K562 (cell line): ENCODE measurements around the gene ATL2. TPM values are rescaled to one million over a fixed set of nuclear protein-coding genes. Genes with fewer than 3 reads are reported as not detected.

Experiments
- C11orf30 ChIP-seq: fragments of 450-650 bp; IDR thresholded peaks from 2 replicates; pipeline ENCODE4 v1.6.1; 2016; ENCODE audit warnings: low read depth, mild to moderate bottlenecking
- CTCFL ChIP-seq: IDR thresholded peaks from 2 replicates; pipeline ENCODE4 v1.6.1; 2011; ENCODE audit warnings: borderline replicate concordance, low read depth, mild to moderate bottlenecking, moderate library complexity, low read length; ENCODE audit not compliant: insufficient read depth, poor library complexity, severe bottlenecking
- DLX4 ChIP-seq: fragments of 250-450 bp; sonication (Bioruptor Pico); IDR thresholded peaks from 2 replicates; pipeline ENCODE4 v1.6.1; 2021; ENCODE audit warnings: mild to moderate bottlenecking
- IRF9 ChIP-seq: fragments of 450-650 bp; IDR thresholded peaks from 2 replicates; pipeline ENCODE4 v1.6.1; 2016; ENCODE audit warnings: missing biosample characterization, missing genetic modification characterization
- MAFK ChIP-seq: IDR thresholded peaks from 2 replicates; pipeline ENCODE4 v1.6.1; 2011; ENCODE audit warnings: low read length, improper control_type of control experiment
- MAX ChIP-seq: sonication (generic); formaldehyde crosslinking; IDR thresholded peaks from 2 replicates; pipeline ENCODE4 v1.9.0; 2022; ENCODE audit warnings: mild to moderate bottlenecking, missing genetic modification reagents
- MTA1 ChIP-seq: fragments of 450-650 bp; IDR thresholded peaks from 2 replicates; pipeline ENCODE4 v1.6.1; 2017; ENCODE audit warnings: borderline replicate concordance
- MYNN ChIP-seq, 2 experiments: sonication (generic); formaldehyde crosslinking in 1 of 2; IDR thresholded peaks; 2 replicates each; pipeline versions ENCODE4 v1.5.0 to v1.6.1; 2016 to 2020; ENCODE audit warnings: antibody characterized with exemption in 1 of 2, missing genetic modification reagents in 1 of 2
- NCOA4 ChIP-seq: fragments of 450-650 bp; IDR thresholded peaks from 2 replicates; pipeline ENCODE4 v1.6.1; 2018; ENCODE audit warnings: mild to moderate bottlenecking; ENCODE audit not compliant: partially characterized antibody
- OTX1 ChIP-seq: fragments of 450-650 bp; formaldehyde crosslinking; IDR thresholded peaks from 2 replicates; pipeline ENCODE4 v1.4.0; 2022; ENCODE audit warnings: mild to moderate bottlenecking
- SIN3A ChIP-seq, 2 experiments: fragments of 150-350 bp in 1 of 2; IDR thresholded peaks; 2 replicates each; pipeline ENCODE4 v1.6.1; 2011 to 2016; ENCODE audit warnings: borderline replicate concordance in 2 of 2, low read depth in 2 of 2, low read length in 2 of 2, mild to moderate bottlenecking in 2 of 2, moderate library complexity in 2 of 2; ENCODE audit not compliant: control insufficient read depth in 1 of 2
- ZNF436 ChIP-seq: fragments of 250-450, 450-650 bp; sonication (Bioruptor Pico); formaldehyde crosslinking; IDR thresholded peaks from 2 replicates; pipeline ENCODE4 v1.7.0; 2020; ENCODE audit warnings: mild to moderate bottlenecking
- ZNF609 ChIP-seq: sonication (generic); formaldehyde crosslinking; IDR thresholded peaks from 2 replicates; pipeline ENCODE4 v1.8.1; 2023; ENCODE audit warnings: missing genetic modification reagents, mild to moderate bottlenecking, borderline replicate concordance
- polyA plus RNA-seq, 8 experiments: library from polyadenylated mRNA; depleted of rRNA in 4 of 8; stranded (reverse) in 5 of 8; unstranded in 3 of 8; fragments of >200 nt; fragmentation: Nextera tagmentation in 2 of 8; fragmentation: Illumina TruSeq in 1 of 8; extraction: Ambion mirVana in 2 of 8; extraction: Trizol in 1 of 8; gene quantifications; 2 replicates each; pipeline versions ENCODE4 v1.2.1 to v1.2.3, GENCODE V29; 2011 to 2014; ENCODE audit warnings: inconsistent platforms in 1 of 8, missing spikeins in 1 of 8
- total RNA-seq, 7 experiments: library from RNA; depleted of rRNA in 6 of 7; stranded (reverse); fragments of >200 nt in 6 of 7; fragmentation: Illumina TruSeq in 2 of 7; extraction: Trizol in 2 of 7; gene quantifications; 2 replicates each; pipeline versions ENCODE4 v1.2.1 to v1.2.3, GENCODE V29; 2011 to 2021; ENCODE audit warnings: low replicate concordance in 1 of 7

The ATL2 gene
- total and polyA plus RNA-seq, 9 of the 15 experiments (the other 6 are each of a cell fraction or from before 2014, with no cell fraction given), result 12.0 to 80.8 (median 70.2) TPM

GRCh38 chr2:38274286-38275276 lies 102.5 kb downstream of the ATL2 start (continued):
- TF ChIP-seq C11orf30 (peak; percentile 70; the same call in 1 of the 2 replicates), ZNF436 (CRISPR knock-in tag) (no peak), MAFK (peak; percentile 76), CTCFL (no peak), DLX4 (no peak), NCOA4 (no peak), MYNN (IDR thresholded peaks at IDR 0.05) (no peak), MYNN (CRISPR knock-in tag; IDR thresholded peaks at IDR 0.05) (no peak), SIN3A (IDR thresholded peaks at IDR 0.05; ENCODE audit: borderline replicate concordance in 2 of 2, control insufficient read depth in 1 of 2, low read depth in 2 of 2, low read length in 2 of 2) (no peak), IRF9 (tag) (no peak), MAX (no peak), OTX1 (no peak), MTA1 (no peak), ZNF609 (CRISPR knock-in tag) (no peak)
